HG03103 (cell line): ENCODE data around the gene LRRC26.

Source experiments
- ATAC-seq: cut with Tn5 transposase; IDR thresholded peaks from one replicate; pipeline ENCODE4 v1.9.1; 2021; ENCODE audit warnings: low read depth; ENCODE audit not compliant: unreplicated experiment

Gene LRRC26

GRCh38 chr9:137184881-137185660 is 15.2 kb upstream of the LRRC26 start:
- no peak for ATAC-seq

- ATAC-seq, result no peak
Observed at GRCh38 chr9:137183980-137184595, 14.2 kb upstream of the LRRC26 start.

GRCh38 chr9:137182836-137183235 is 13.0 kb upstream of the LRRC26 start:
- no peak for ATAC-seq

- no peak for ATAC-seq
Observed at GRCh38 chr9:137181680-137182079, 11.8 kb upstream of the LRRC26 start.

- no peak for ATAC-seq
Observed at GRCh38 chr9:137180491-137180890, 10.6 kb upstream of the LRRC26 start.

- ATAC-seq, result no peak
Observed at GRCh38 chr9:137179761-137180160, 9.9 kb upstream of the LRRC26 start.

- no peak for ATAC-seq
Observed at GRCh38 chr9:137178939-137179630, 9.2 kb upstream of the LRRC26 start.

GRCh38 chr9:137178201-137178938 is 8.5 kb upstream of the LRRC26 start:
- ATAC-seq, result no peak

- ATAC-seq, result no peak
Observed at GRCh38 chr9:137176302-137177182, 6.7 kb upstream of the LRRC26 start.

- no peak for ATAC-seq
Observed at GRCh38 chr9:137175345-137175961, 5.6 kb upstream of the LRRC26 start.

- no peak for ATAC-seq
Observed at GRCh38 chr9:137174722-137175293, 5.0 kb upstream of the LRRC26 start.

- no peak for ATAC-seq
Observed at GRCh38 chr9:137173796-137174664, 4.2 kb upstream of the LRRC26 start.

GRCh38 chr9:137172901-137173795 is 3.3 kb upstream of the LRRC26 start:
- ATAC-seq, result no peak

- ATAC-seq, result no peak
Observed at GRCh38 chr9:137171149-137171900, 1.5 kb upstream of the LRRC26 start.

GRCh38 chr9:137170486-137171148 is 766 bp upstream of the LRRC26 start:
- ATAC-seq, result no peak
